HG02973 (cell line): ENCODE measurements around the gene ZNF32.

Experiments
- ATAC-seq: cut with Tn5 transposase; IDR thresholded peaks from one replicate; pipeline ENCODE4 v1.9.1; 2021; ENCODE audit warnings: moderate library complexity; ENCODE audit not compliant: unreplicated experiment

Gene ZNF32

GRCh38 chr10:43681220-43681619 is 32.5 kb upstream of the ZNF32 start:
- ATAC-seq, result no peak

GRCh38 chr10:43680035-43680434 is 31.4 kb upstream of the ZNF32 start:
- no peak for ATAC-seq

- no peak for ATAC-seq
Measured at GRCh38 chr10:43679509-43679908, 30.8 kb upstream of the ZNF32 start.

- no peak for ATAC-seq
Measured at GRCh38 chr10:43678654-43679053, 30.0 kb upstream of the ZNF32 start.

- ATAC-seq, result no peak
Measured at GRCh38 chr10:43676901-43677300, 28.2 kb upstream of the ZNF32 start.

- no peak for ATAC-seq
Measured at GRCh38 chr10:43676331-43676730, 27.6 kb upstream of the ZNF32 start.

- ATAC-seq, result no peak
Measured at GRCh38 chr10:43674553-43675210, 26.0 kb upstream of the ZNF32 start.

- no peak for ATAC-seq
Measured at GRCh38 chr10:43673471-43673870, 24.8 kb upstream of the ZNF32 start.

- peak; percentile 67 for ATAC-seq
Measured at GRCh38 chr10:43671659-43672531, 23.2 kb upstream of the ZNF32 start.

- ATAC-seq, result no peak
Measured at GRCh38 chr10:43669386-43669785, 20.7 kb upstream of the ZNF32 start.

- ATAC-seq, result no peak
Measured at GRCh38 chr10:43667761-43668386, 19.2 kb upstream of the ZNF32 start.

- ATAC-seq, result no peak
Measured at GRCh38 chr10:43667317-43667731, 18.6 kb upstream of the ZNF32 start.

- no peak for ATAC-seq
Measured at GRCh38 chr10:43666552-43666951, 17.9 kb upstream of the ZNF32 start.

- ATAC-seq, result no peak
Measured at GRCh38 chr10:43665054-43665453, 16.4 kb upstream of the ZNF32 start.

GRCh38 chr10:43658227-43658626 is 9.5 kb upstream of the ZNF32 start:
- no peak for ATAC-seq

- ATAC-seq, result no peak
Measured at GRCh38 chr10:43655311-43655710, 6.6 kb upstream of the ZNF32 start.

- no peak for ATAC-seq
Measured at GRCh38 chr10:43653746-43654145, 5.1 kb upstream of the ZNF32 start.

- no peak for ATAC-seq
Measured at GRCh38 chr10:43649185-43649523, 473 bp upstream of the ZNF32 start.

GRCh38 chr10:43648095-43648397 is 635 bp downstream of the ZNF32 start:
- no peak for ATAC-seq

GRCh38 chr10:43647576-43647975 is 1.1 kb downstream of the ZNF32 start:
- no peak for ATAC-seq

- ATAC-seq, result no peak
Measured at GRCh38 chr10:43645866-43646265, 2.8 kb downstream of the ZNF32 start.

GRCh38 chr10:43644252-43644651 is 4.4 kb downstream of the ZNF32 start:
- ATAC-seq, result no peak
